ENCODE data around the gene NOTUM. TPM values are rescaled to one million over a fixed set of nuclear protein-coding genes. Genes with fewer than 3 reads are reported as not detected.
A peak's percentile ranks its signal among the peaks of the same experiment; 100 is the strongest.

Gene NOTUM
- total and polyA plus RNA-seq, 9 of the 15 experiments (the other 6 are each of a cell fraction or from before 2014, with no cell fraction given) = 0.03 to 14.0 (median 4.1) TPM

GRCh38 chr17:81959362-81960129 lies 1.4 kb downstream of the NOTUM start (continued):
- TF ChIP-seq CAMTA2 (CRISPR knock-in tag; conservative IDR thresholded peaks at IDR 0.05) = no peak
- TF ChIP-seq SMAD4 (CRISPR knock-in tag; conservative IDR thresholded peaks at IDR 0.05) = peak; percentile 84
- TF ChIP-seq NR3C1 (CRISPR knock-in tag; IDR thresholded peaks at IDR 0.05) = peak; percentile 52; the same call in 1 of the 2 replicates
- peak; percentile 84 for TF ChIP-seq REST (IDR thresholded peaks at IDR 0.05; ENCODE audit: borderline replicate concordance)
- TF ChIP-seq REST (CRISPR knock-in tag; IDR thresholded peaks at IDR 0.05; ENCODE audit: low read depth) = no peak
- TF ChIP-seq CBFB (CRISPR knock-in tag; IDR thresholded peaks at IDR 0.05) = no peak
- no peak for TF ChIP-seq ZNF79 (CRISPR knock-in tag; IDR thresholded peaks at IDR 0.05; ENCODE audit: low read depth)
- no peak for TF ChIP-seq KLF16 (IDR thresholded peaks at IDR 0.05)
- no peak for TF ChIP-seq ZNF184 (CRISPR knock-in tag; IDR thresholded peaks at IDR 0.05)
- TF ChIP-seq GABPB2 (CRISPR knock-in tag; conservative IDR thresholded peaks at IDR 0.05) = no peak
- TF ChIP-seq, protein P1, sequence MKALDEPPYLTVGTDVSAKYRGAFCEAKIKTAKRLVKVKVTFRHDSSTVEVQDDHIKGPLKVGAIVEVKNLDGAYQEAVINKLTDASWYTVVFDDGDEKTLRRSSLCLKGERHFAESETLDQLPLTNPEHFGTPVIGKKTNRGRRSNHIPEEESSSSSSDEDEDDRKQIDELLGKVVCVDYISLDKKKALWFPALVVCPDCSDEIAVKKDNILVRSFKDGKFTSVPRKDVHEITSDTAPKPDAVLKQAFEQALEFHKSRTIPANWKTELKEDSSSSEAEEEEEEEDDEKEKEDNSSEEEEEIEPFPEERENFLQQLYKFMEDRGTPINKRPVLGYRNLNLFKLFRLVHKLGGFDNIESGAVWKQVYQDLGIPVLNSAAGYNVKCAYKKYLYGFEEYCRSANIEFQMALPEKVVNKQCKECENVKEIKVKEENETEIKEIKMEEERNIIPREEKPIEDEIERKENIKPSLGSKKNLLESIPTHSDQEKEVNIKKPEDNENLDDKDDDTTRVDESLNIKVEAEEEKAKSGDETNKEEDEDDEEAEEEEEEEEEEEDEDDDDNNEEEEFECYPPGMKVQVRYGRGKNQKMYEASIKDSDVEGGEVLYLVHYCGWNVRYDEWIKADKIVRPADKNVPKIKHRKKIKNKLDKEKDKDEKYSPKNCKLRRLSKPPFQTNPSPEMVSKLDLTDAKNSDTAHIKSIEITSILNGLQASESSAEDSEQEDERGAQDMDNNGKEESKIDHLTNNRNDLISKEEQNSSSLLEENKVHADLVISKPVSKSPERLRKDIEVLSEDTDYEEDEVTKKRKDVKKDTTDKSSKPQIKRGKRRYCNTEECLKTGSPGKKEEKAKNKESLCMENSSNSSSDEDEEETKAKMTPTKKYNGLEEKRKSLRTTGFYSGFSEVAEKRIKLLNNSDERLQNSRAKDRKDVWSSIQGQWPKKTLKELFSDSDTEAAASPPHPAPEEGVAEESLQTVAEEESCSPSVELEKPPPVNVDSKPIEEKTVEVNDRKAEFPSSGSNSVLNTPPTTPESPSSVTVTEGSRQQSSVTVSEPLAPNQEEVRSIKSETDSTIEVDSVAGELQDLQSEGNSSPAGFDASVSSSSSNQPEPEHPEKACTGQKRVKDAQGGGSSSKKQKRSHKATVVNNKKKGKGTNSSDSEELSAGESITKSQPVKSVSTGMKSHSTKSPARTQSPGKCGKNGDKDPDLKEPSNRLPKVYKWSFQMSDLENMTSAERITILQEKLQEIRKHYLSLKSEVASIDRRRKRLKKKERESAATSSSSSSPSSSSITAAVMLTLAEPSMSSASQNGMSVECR (CRISPR knock-in tag; IDR thresholded peaks at IDR 0.05) = peak; percentile 77
- peak; percentile 22 for TF ChIP-seq FUS (optimal IDR thresholded peaks at IDR 0.05; ENCODE audit: low read depth, low read length)
- no peak for TF ChIP-seq ZNF408 (CRISPR knock-in tag; IDR thresholded peaks at IDR 0.05; ENCODE audit: low read depth)
- TF ChIP-seq RCOR1 (IDR thresholded peaks at IDR 0.05; ENCODE audit: borderline replicate concordance in 1 of 2, low read depth in 2 of 2, low read length in 2 of 2) = 0 out of 4 replicates have a peak, but pooled peaks of 1 of the 2 experiments have one; percentile 21
- peak; percentile 91 for TF ChIP-seq L3MBTL2 (IDR thresholded peaks at IDR 0.05)
- 0 out of 2 replicates have a peak, but pooled peaks have one; percentile 38 for TF ChIP-seq ZBTB1 (CRISPR knock-in tag; IDR thresholded peaks at IDR 0.05; ENCODE audit: borderline replicate concordance, low read depth)
- TF ChIP-seq SRSF7 (optimal IDR thresholded peaks at IDR 0.05; ENCODE audit: low read depth, low read length) = no peak
